ENCODE measurements around the gene TMEM213. TPM values are rescaled to one million over a fixed set of nuclear protein-coding genes. Genes with fewer than 3 reads are reported as not detected.

Gene TMEM213
- polyA plus RNA-seq, 1 donor (not counting 4 experiments of a cell fraction or from before 2014, with no cell fraction given), result not detected

- FAIRE-seq, result no peak
- dilution Hi-C loops (cut with MboI; ENCODE audit: extremely low pct_ligation_motif_present, low sequenced_read_pairs), result no loop called here
Measured at GRCh38 chr7:138781004-138781403, 16.8 kb upstream of the TMEM213 start.

GRCh38 chr7:138784692-138785091 is 13.1 kb upstream of the TMEM213 start:
- dilution Hi-C loops (cut with MboI; ENCODE audit: extremely low pct_ligation_motif_present, low sequenced_read_pairs), result no loop called here
- Histone ChIP-seq H3K79me2 (ENCODE audit: control insufficient read depth, insufficient read depth, low read length) (no peaks in the 10 kb centered on the region), H3K27ac (ENCODE audit: control insufficient read depth, insufficient read depth, low read length) (no peak overlapping the region), H4K20me1 (ENCODE audit: control insufficient read depth, extremely low read depth, insufficient read depth, low read length) (no peaks in the 10 kb centered on the region), H3K4me1 (ENCODE audit: control insufficient read depth, extremely low read depth, insufficient read depth, low read length) (peaks cover 3% of the 10 kb centered on the region), H2AFZ (ENCODE audit: control insufficient read depth, low read length) (no peak overlapping the region), H3K9me1 (ENCODE audit: control insufficient read depth, extremely low read depth, insufficient read depth, low read length) (no peaks in the 10 kb centered on the region), H3K9me3 (ENCODE audit: control insufficient read depth, low read depth, low read length) (no peaks in the 10 kb centered on the region), H3K4me3 (ENCODE audit: control insufficient read depth in 2 of 3, extremely low read depth in 1 of 3, insufficient read depth in 2 of 3, low read depth in 1 of 3, low read length in 3 of 3) (no peak overlapping the region), H3K36me3 (ENCODE audit: control insufficient read depth in 2 of 2, extremely low read depth in 1 of 2, insufficient read depth in 2 of 2, low read length in 2 of 2) (no peaks in the 10 kb centered on the region), H3K4me2 (ENCODE audit: control insufficient read depth, extremely low read depth, insufficient read depth, low read depth, low read length) (no peak overlapping the region), H3K9ac (ENCODE audit: control insufficient read depth, extremely low read depth, insufficient read depth, low read length) (no peak overlapping the region), H3K27me3 (ENCODE audit: control insufficient read depth, extremely low read depth, insufficient read depth, low read length) (no peaks in the 10 kb centered on the region)
- no peak for FAIRE-seq
- no peak for DNase-seq (ENCODE audit: low read depth, low spot score)
- TF ChIP-seq EZH2 (IDR thresholded peaks at IDR 0.05; ENCODE audit: low read length) (no peak), CTCF (optimal IDR thresholded peaks at IDR 0.05 in 1 of 3, IDR thresholded peaks at IDR 0.05 in 1 of 3, conservative IDR thresholded peaks at IDR 0.05 in 1 of 3; ENCODE audit: extremely low read depth in 1 of 3, insufficient read depth in 2 of 3, low read length in 3 of 3) (no peak)

More at GRCh38 chr7:138781004-138781403, 16.8 kb upstream of the TMEM213 start:
- Histone ChIP-seq H3K27me3 (ENCODE audit: control insufficient read depth, extremely low read depth, insufficient read depth, low read length) (no peaks in the 10 kb centered on the region), H3K9me3 (ENCODE audit: control insufficient read depth, low read depth, low read length) (no peaks in the 10 kb centered on the region), H3K36me3 (ENCODE audit: control insufficient read depth in 2 of 2, extremely low read depth in 1 of 2, insufficient read depth in 2 of 2, low read length in 2 of 2) (no peaks in the 10 kb centered on the region), H3K27ac (ENCODE audit: control insufficient read depth, insufficient read depth, low read length) (no peak overlapping the region), H3K9ac (ENCODE audit: control insufficient read depth, extremely low read depth, insufficient read depth, low read length) (no peak overlapping the region), H4K20me1 (ENCODE audit: control insufficient read depth, extremely low read depth, insufficient read depth, low read length) (no peaks in the 10 kb centered on the region), H3K4me2 (ENCODE audit: control insufficient read depth, extremely low read depth, insufficient read depth, low read depth, low read length) (no peak overlapping the region), H3K79me2 (ENCODE audit: control insufficient read depth, insufficient read depth, low read length) (no peaks in the 10 kb centered on the region), H3K4me1 (ENCODE audit: control insufficient read depth, extremely low read depth, insufficient read depth, low read length) (peaks cover 3% of the 10 kb centered on the region), H2AFZ (ENCODE audit: control insufficient read depth, low read length) (no peak overlapping the region), H3K4me3 (ENCODE audit: control insufficient read depth in 2 of 3, extremely low read depth in 1 of 3, insufficient read depth in 2 of 3, low read depth in 1 of 3, low read length in 3 of 3) (no peak overlapping the region), H3K9me1 (ENCODE audit: control insufficient read depth, extremely low read depth, insufficient read depth, low read length) (no peaks in the 10 kb centered on the region)
- no peak for TF ChIP-seq CTCF (optimal IDR thresholded peaks at IDR 0.05 in 1 of 3, IDR thresholded peaks at IDR 0.05 in 1 of 3, conservative IDR thresholded peaks at IDR 0.05 in 1 of 3; ENCODE audit: extremely low read depth in 1 of 3, insufficient read depth in 2 of 3, low read length in 3 of 3)
- no peak for DNase-seq (ENCODE audit: low read depth, low spot score)

Measured in keratinocyte (primary cell).